Measurements from ENCODE around the gene ARHGAP21. TPM values are rescaled to one million over a fixed set of nuclear protein-coding genes. Genes with fewer than 3 reads are reported as not detected.

Gene ARHGAP21
- total RNA-seq, 2 experiments from 2014 or later = 32.7 to 34.1 TPM

DNA sequence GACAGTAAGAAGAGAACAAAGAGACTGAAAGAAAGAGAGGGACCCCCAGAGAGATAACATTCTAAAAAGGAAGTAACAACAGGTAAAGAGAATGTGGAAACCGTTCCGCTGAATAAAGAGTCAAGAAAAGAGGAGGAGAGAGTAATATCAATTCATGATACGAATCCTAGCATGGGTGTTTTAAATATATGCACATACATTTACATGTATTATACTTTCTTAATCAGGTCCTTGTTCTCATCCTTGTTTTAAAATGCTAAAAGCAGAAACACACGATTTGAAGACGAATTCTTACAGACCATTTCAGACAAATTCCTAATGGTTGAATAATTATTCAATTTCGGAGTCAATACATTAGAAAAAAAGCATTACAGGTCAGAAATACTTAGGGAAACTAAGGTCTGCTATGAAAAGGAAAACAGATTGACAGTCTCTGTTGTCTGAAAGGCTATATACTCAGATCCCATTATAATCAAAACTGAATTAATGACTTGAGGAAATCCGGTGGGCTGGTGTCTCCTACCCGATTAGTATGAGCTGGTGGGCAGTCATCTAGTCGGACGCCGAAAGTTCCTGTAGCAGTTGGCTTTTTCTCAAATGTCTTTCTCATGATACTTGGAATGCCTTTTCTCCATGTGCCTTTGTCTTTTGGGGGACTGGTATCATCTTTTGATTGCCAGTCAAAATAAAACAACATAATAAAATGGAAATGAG, 127.3 kb downstream of the ARHGAP21 start:
- H3K27ac Mint-ChIP-seq = no peak overlapping the region
- H3K27me3 Mint-ChIP-seq = no peaks in the 10 kb centered on the region
- H3K9me3 Mint-ChIP-seq (ENCODE audit: low read depth) = no peaks in the 10 kb centered on the region
- no peak overlapping the region for H3K4me3 Mint-ChIP-seq
- CTCF ChIA-PET = no interaction called here
- H3K36me3 Mint-ChIP-seq = peaks cover 31% of the 10 kb centered on the region
- no peak for DNase-seq
- ATAC-seq = no peak
- peaks cover 8% of the 10 kb centered on the region for H3K4me1 Mint-ChIP-seq

DNA sequence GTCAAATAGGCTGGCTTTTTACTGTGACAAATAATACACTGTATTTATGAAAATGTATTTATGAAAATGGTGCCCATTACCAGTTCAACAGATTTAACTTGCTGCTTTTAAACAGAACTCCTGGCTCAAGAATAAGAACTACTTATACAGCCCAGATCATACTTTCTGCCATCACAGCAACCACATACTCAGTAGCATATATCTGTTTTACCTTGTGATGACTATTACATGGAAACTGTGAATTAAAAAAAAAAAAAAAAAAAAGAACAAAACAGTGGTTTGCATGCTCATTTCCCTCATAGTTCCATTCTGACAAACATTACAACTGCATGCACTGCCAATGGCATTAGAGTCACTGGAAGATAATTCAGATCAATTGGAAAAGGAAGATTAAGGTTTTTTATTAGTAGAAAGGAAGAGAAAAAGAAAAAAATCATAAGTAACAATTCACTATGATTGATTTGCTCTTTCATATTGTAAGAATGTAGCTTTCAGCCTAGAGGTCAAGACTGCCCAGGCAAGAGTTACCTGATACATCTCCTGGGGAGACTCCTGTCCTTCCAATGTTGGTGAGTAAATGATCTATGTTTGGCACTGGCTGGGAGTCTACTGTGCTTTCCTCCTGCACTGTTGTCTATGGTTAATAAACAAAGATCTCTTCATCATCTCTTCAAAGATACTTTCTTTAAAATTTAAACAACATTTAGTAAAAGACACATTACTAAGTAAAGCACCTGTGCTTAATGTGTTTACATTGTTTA, 132.8 kb downstream of the ARHGAP21 start:
- Mint-ChIP-seq H3K4me3 (no peak overlapping the region), H3K9me3 (ENCODE audit: low read depth) (no peaks in the 10 kb centered on the region), H3K4me1 (peaks cover 5% of the 10 kb centered on the region), H3K27ac (no peak overlapping the region), H3K27me3 (no peaks in the 10 kb centered on the region), H3K36me3 (peaks cover 39% of the 10 kb centered on the region)
- DNase-seq = no peak
- CTCF ChIA-PET = no interaction called here
- ATAC-seq = no peak

DNA sequence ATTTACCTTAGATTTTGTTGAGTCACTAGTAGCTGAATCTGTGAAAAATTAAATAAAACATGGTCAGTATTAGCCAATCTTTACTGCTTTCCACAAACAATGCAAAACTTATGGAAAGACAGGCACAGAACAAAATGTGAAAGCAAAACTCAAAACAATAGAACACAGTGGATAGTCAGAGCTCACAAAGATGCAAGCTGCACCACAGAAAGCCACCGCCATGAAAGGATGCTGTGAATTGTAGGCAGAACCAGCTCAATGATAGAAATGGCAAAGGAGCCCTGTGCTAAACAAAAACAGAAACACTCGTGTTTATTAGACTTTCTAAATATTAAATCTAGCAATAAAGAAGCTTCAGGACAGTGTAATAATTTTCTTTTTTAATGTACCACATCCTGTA, 134.4 kb downstream of the ARHGAP21 start:
- CTCF ChIA-PET = no interaction called here
- ATAC-seq (no peak), DNase-seq (no peak)
- Mint-ChIP-seq H3K36me3 (peaks cover 42% of the 10 kb centered on the region), H3K9me3 (ENCODE audit: low read depth) (no peaks in the 10 kb centered on the region), H3K4me3 (no peak overlapping the region), H3K4me1 (peaks cover 5% of the 10 kb centered on the region), H3K27me3 (no peaks in the 10 kb centered on the region), H3K27ac (no peak overlapping the region)

- no peak for ATAC-seq
- Mint-ChIP-seq H3K4me3 (no peak overlapping the region), H3K27me3 (peaks cover 19% of the 10 kb centered on the region), H3K9me3 (ENCODE audit: low read depth) (no peaks in the 10 kb centered on the region), H3K36me3 (peaks cover 5% of the 10 kb centered on the region), H3K4me1 (peaks cover 11% of the 10 kb centered on the region), H3K27ac (no peak overlapping the region)
- no peak for DNase-seq
- CTCF ChIA-PET = no interaction called here
Measured at GRCh38 chr10:24579906-24580305, 143.8 kb downstream of the ARHGAP21 start.

GRCh38 chr10:24579448-24579847, 144.2 kb downstream of the ARHGAP21 start:
- CTCF ChIA-PET = no interaction called here
- H3K4me3 Mint-ChIP-seq = no peak overlapping the region
- H3K27ac Mint-ChIP-seq = no peak overlapping the region
- H3K36me3 Mint-ChIP-seq = peaks cover 4% of the 10 kb centered on the region
- no peak for DNase-seq
- H3K9me3 Mint-ChIP-seq (ENCODE audit: low read depth) = no peaks in the 10 kb centered on the region
- peaks cover 23% of the 10 kb centered on the region for H3K27me3 Mint-ChIP-seq
- ATAC-seq = no peak
- H3K4me1 Mint-ChIP-seq = peaks cover 14% of the 10 kb centered on the region

GRCh38 chr10:24575481-24576002, 148.1 kb downstream of the ARHGAP21 start:
- Mint-ChIP-seq H3K4me1 (peaks cover 15% of the 10 kb centered on the region), H3K9me3 (ENCODE audit: low read depth) (no peaks in the 10 kb centered on the region), H3K4me3 (no peak overlapping the region), H3K36me3 (no peaks in the 10 kb centered on the region), H3K27ac (no peak overlapping the region), H3K27me3 (peaks cover 35% of the 10 kb centered on the region)
- DNase-seq (no peak), ATAC-seq (no peak)
- CTCF ChIA-PET = no interaction called here

GRCh38 chr10:24574578-24575155, 149.0 kb downstream of the ARHGAP21 start:
- CTCF ChIA-PET = no interaction called here
- Mint-ChIP-seq H3K27me3 (peaks cover 35% of the 10 kb centered on the region), H3K9me3 (ENCODE audit: low read depth) (no peaks in the 10 kb centered on the region), H3K4me3 (no peak overlapping the region), H3K36me3 (no peaks in the 10 kb centered on the region), H3K4me1 (peaks cover 15% of the 10 kb centered on the region), H3K27ac (no peak overlapping the region)
- DNase-seq (no peak), ATAC-seq (no peak)

GRCh38 chr10:24574161-24574560, 149.5 kb downstream of the ARHGAP21 start:
- no peak overlapping the region for H3K27ac Mint-ChIP-seq
- CTCF ChIA-PET = no interaction called here
- peaks cover 35% of the 10 kb centered on the region for H3K27me3 Mint-ChIP-seq
- no peak for DNase-seq
- ATAC-seq = no peak
- H3K36me3 Mint-ChIP-seq = no peaks in the 10 kb centered on the region
- H3K9me3 Mint-ChIP-seq (ENCODE audit: low read depth) = no peaks in the 10 kb centered on the region
- H3K4me3 Mint-ChIP-seq = no peak overlapping the region
- peaks cover 15% of the 10 kb centered on the region for H3K4me1 Mint-ChIP-seq

- CTCF ChIA-PET = no interaction called here
- ATAC-seq (no peak), DNase-seq (no peak)
- Mint-ChIP-seq H3K36me3 (no peaks in the 10 kb centered on the region), H3K4me1 (peaks cover 15% of the 10 kb centered on the region), H3K27ac (no peak overlapping the region), H3K27me3 (peaks cover 36% of the 10 kb centered on the region), H3K4me3 (no peak overlapping the region), H3K9me3 (ENCODE audit: low read depth) (no peaks in the 10 kb centered on the region)
Measured at GRCh38 chr10:24571870-24572450, 151.7 kb downstream of the ARHGAP21 start.

GRCh38 chr10:24570658-24571426, 152.8 kb downstream of the ARHGAP21 start:
- Mint-ChIP-seq H3K27ac (no peak overlapping the region), H3K27me3 (peaks cover 29% of the 10 kb centered on the region), H3K9me3 (ENCODE audit: low read depth) (no peaks in the 10 kb centered on the region), H3K4me1 (peaks cover 14% of the 10 kb centered on the region), H3K36me3 (no peaks in the 10 kb centered on the region), H3K4me3 (no peak overlapping the region)
- DNase-seq = no peak
- CTCF ChIA-PET = no interaction called here
- no peak for ATAC-seq

DNA sequence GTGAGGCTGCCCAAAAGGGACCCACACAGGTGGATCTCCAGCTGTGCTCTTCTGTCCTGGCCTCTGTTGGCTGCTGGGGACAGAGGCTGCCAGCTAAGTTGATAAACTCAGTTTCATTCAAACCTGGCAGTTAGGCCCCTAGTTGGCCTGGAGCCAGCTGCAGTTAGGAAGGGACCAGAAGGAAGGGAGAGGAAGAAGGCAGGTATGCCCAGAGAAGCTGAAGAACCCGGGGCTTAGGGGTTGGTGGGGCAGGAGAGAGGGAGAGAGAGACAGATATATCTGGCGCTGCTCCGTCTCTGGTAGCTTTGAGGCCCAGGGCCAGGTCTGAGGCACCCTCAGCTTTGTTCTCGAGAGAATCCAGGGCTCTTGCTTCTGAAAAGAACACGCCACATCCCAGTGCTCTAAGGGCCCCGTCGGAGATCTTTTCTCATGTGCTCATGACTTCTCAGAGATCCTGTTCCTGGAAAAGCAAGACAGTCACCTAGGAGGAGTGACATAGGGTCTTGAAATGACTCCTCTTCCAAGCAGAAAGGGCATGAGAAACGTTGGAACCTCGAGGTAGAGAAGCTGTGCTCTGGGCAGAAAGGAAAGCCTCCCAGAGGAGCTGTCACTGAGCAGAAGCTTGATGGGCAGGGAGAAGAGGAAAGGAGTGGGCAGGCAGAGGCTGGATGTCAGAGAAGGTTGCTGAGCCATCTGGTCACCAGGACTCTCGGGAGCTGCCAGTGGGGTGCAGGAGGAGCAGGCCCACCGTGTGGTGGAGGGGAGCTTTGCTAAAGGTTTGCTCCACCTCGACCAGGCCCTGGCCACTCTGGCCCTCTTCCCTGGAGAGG, 153.6 kb downstream of the ARHGAP21 start:
- CTCF ChIA-PET = no interaction called here
- H3K36me3 Mint-ChIP-seq = no peaks in the 10 kb centered on the region
- H3K4me1 Mint-ChIP-seq = peaks cover 6% of the 10 kb centered on the region
- no peak for ATAC-seq
- no peak overlapping the region for H3K27ac Mint-ChIP-seq
- H3K27me3 Mint-ChIP-seq = peaks cover 22% of the 10 kb centered on the region
- H3K9me3 Mint-ChIP-seq (ENCODE audit: low read depth) = no peaks in the 10 kb centered on the region
- no peak overlapping the region for H3K4me3 Mint-ChIP-seq
- DNase-seq = no peak

GRCh38 chr10:24569330-24569796, 154.3 kb downstream of the ARHGAP21 start:
- H3K27me3 Mint-ChIP-seq = peaks cover 17% of the 10 kb centered on the region
- peaks cover under 1% of the 10 kb centered on the region for H3K4me1 Mint-ChIP-seq
- CTCF ChIA-PET = no interaction called here
- no peak for DNase-seq
- no peaks in the 10 kb centered on the region for H3K9me3 Mint-ChIP-seq (ENCODE audit: low read depth)
- H3K36me3 Mint-ChIP-seq = no peaks in the 10 kb centered on the region
- no peak overlapping the region for H3K27ac Mint-ChIP-seq
- no peak overlapping the region for H3K4me3 Mint-ChIP-seq
- no peak for ATAC-seq
